Esophagus muscularis mucosa (tissue), 4 donors: Measurements from ENCODE around the gene RSBN1L. TPM values are rescaled to one million over a fixed set of nuclear protein-coding genes. Genes with fewer than 3 reads are reported as not detected.

ENCODE experiments used
- DNase-seq: peaks from one replicate; pipeline ENCODE4 v3.0.0-alpha.2; 2017; ENCODE audit errors: extremely low spot score
- H3K27ac ChIP-seq, 4 donors: fragments of 200-600 bp; sonication (generic); replicated peaks in 1 of 4; 1 replicate in 3 of 4; 2 replicates in 1 of 4; pipeline ENCODE4 v1.5.1; 2016 to 2019; ENCODE audit warnings: mild to moderate bottlenecking in 1 of 4
- H3K27me3 ChIP-seq, 4 donors: fragments of 200-600 bp; sonication (generic); one replicate each; pipeline versions ENCODE4 v1.5.1 to v1.6.0; 2016 to 2019
- H3K36me3 ChIP-seq, 4 donors: fragments of 200-600 bp; sonication (generic); one replicate each; pipeline ENCODE4 v1.5.1; 2016 to 2019
- H3K4me1 ChIP-seq, 4 donors: fragments of 200-600 bp; sonication (generic); one replicate each; pipeline ENCODE4 v1.5.1; 2016 to 2019
- H3K4me3 ChIP-seq, 4 donors: fragments of 200-600 bp; sonication (generic); 1 replicate in 2 of 4; 2 replicates in 2 of 4; pipeline ENCODE4 v1.5.1; 2016 to 2019; ENCODE audit warnings: mild to moderate bottlenecking in 4 of 4, moderate library complexity in 1 of 4
- H3K9me3 ChIP-seq, 4 donors: fragments of 200-600 bp; sonication (generic); 1 replicate in 3 of 4; 2 replicates in 1 of 4; pipeline ENCODE4 v1.5.1; 2016 to 2019
- CTCF ChIP-seq, 3 experiments: fragments of 200-600 bp in 2 of 3; fragments of 450-650 bp in 1 of 3; sonication (generic) in 2 of 3; IDR thresholded peaks; one replicate each; pipeline ENCODE4 v1.5.1; 2017 to 2019; ENCODE audit warnings: antibody characterized with exemption in 3 of 3, mild to moderate bottlenecking in 2 of 3, moderate library complexity in 1 of 3
- EP300 ChIP-seq: sonication (generic); formaldehyde crosslinking; IDR thresholded peaks from one replicate; pipeline ENCODE4 v1.6.1; 2017; ENCODE audit warnings: antibody characterized with exemption
- POLR2A ChIP-seq: fragments of 450-650 bp; IDR thresholded peaks from one replicate; pipeline ENCODE4 v1.6.1; 2017; ENCODE audit warnings: antibody characterized with exemption, moderate library complexity, mild to moderate bottlenecking, low read depth
- POLR2AphosphoS5 ChIP-seq, 2 donors: sonication (generic); formaldehyde crosslinking; IDR thresholded peaks; one replicate each; pipeline ENCODE4 v1.6.1; 2017; ENCODE audit warnings: antibody characterized with exemption in 2 of 2
- WGBS: methylation state at CpG from one replicate; pipeline ENCODE4 v1.1.5; 2018; 5-methylcytosine and 5-hydroxymethylcytosine counted together
- intact Hi-C: fragments of 100-400 bp; cut with DNase I; formaldehyde crosslinking; loops from one replicate; pipeline ENCODE4 v1.15.1; 2023
- total RNA-seq, 4 donors: library from RNA; depleted of rRNA; stranded (reverse); fragments of >200 nt; gene quantifications; one replicate each; pipeline versions ENCODE4 v1.1.0 to v1.2.1, GENCODE V29; 2016

The RSBN1L gene
- total RNA-seq, 4 donors from 2014 or later: 17.0 to 36.5 (median 25.9) TPM

- intact Hi-C loops: no loop called here
- no peaks in the 10 kb centered on the region for H3K27me3 ChIP-seq
- H3K9me3 ChIP-seq: peaks cover 0 to 41% (median 25%) of the 10 kb centered on the region in 4 donors
- no peak overlapping the region for H3K4me3 ChIP-seq
- no peaks in the 10 kb centered on the region for H3K4me1 ChIP-seq
- DNase-seq: no peak
- TF ChIP-seq POLR2AphosphoS5 (IDR thresholded peaks at IDR 0.05) (no peak), CTCF (IDR thresholded peaks at IDR 0.05) (no peak), POLR2A (no peak), EP300 (no peak)
- peaks cover 0 to 17% (median 3%) of the 10 kb centered on the region in 4 donors for H3K36me3 ChIP-seq
- H3K27ac ChIP-seq: no peak overlapping the region
Observed at GRCh38 chr7:77819021-77819420, 122.8 kb downstream of the RSBN1L start.

GRCh38 chr7:77820967-77821366 is 124.7 kb downstream of the RSBN1L start:
- DNase-seq: no peak
- no peaks in the 10 kb centered on the region for H3K27me3 ChIP-seq
- H3K4me3 ChIP-seq: no peak overlapping the region
- H3K4me1 ChIP-seq: no peaks in the 10 kb centered on the region
- no peak overlapping the region for H3K27ac ChIP-seq
- H3K9me3 ChIP-seq: peaks cover 0 to 41% (median 25%) of the 10 kb centered on the region in 4 donors
- H3K36me3 ChIP-seq: peaks cover 0 to 17% (median 3%) of the 10 kb centered on the region in 4 donors
- TF ChIP-seq EP300 (no peak), POLR2AphosphoS5 (IDR thresholded peaks at IDR 0.05) (no peak), CTCF (IDR thresholded peaks at IDR 0.05) (no peak), POLR2A (no peak)
- WGBS: 100% methylated on average over 2 of the region's 2 CpGs
- intact Hi-C loops: no loop called here

- H3K4me1 ChIP-seq: no peaks in the 10 kb centered on the region
- no peak overlapping the region for H3K27ac ChIP-seq
- no peak overlapping the region for H3K4me3 ChIP-seq
- DNase-seq: no peak
- no peaks in the 10 kb centered on the region for H3K27me3 ChIP-seq
- intact Hi-C loops: no loop called here
- 80% methylated on average over 1 of the region's 1 CpG for WGBS
- TF ChIP-seq CTCF (IDR thresholded peaks at IDR 0.05): no peak
- TF ChIP-seq POLR2A: no peak
- TF ChIP-seq POLR2AphosphoS5 (IDR thresholded peaks at IDR 0.05): no peak
- no peak for TF ChIP-seq EP300
- peaks cover 0 to 12% (median 0%) of the 10 kb centered on the region in 4 donors for H3K36me3 ChIP-seq
- H3K9me3 ChIP-seq: peaks cover 0 to 43% (median 29%) of the 10 kb centered on the region in 4 donors
Observed at GRCh38 chr7:77822269-77822668, 126.0 kb downstream of the RSBN1L start.

- Histone ChIP-seq H3K27ac (no peak overlapping the region), H3K4me3 (no peak overlapping the region), H3K36me3 (peaks cover 0 to 7% (median 0%) of the 10 kb centered on the region in 4 donors), H3K9me3 (peaks cover 0 to 40% (median 27%) of the 10 kb centered on the region in 4 donors), H3K4me1 (no peaks in the 10 kb centered on the region), H3K27me3 (no peaks in the 10 kb centered on the region)
- intact Hi-C loops: no loop called here
- DNase-seq: no peak
- TF ChIP-seq POLR2AphosphoS5 (IDR thresholded peaks at IDR 0.05) (no peak), CTCF (IDR thresholded peaks at IDR 0.05) (no peak), POLR2A (no peak), EP300 (no peak)
- WGBS: 88% methylated on average over 2 of the region's 2 CpGs
Observed at GRCh38 chr7:77823787-77824186, 127.5 kb downstream of the RSBN1L start.

GRCh38 chr7:77824636-77825035 is 128.4 kb downstream of the RSBN1L start:
- no peak overlapping the region for H3K27ac ChIP-seq
- H3K4me3 ChIP-seq: no peak overlapping the region
- peaks cover 0 to 7% (median 0%) of the 10 kb centered on the region in 4 donors for H3K36me3 ChIP-seq
- H3K9me3 ChIP-seq: peaks cover 0 to 33% (median 24%) of the 10 kb centered on the region in 4 donors
- no peak for TF ChIP-seq POLR2AphosphoS5 (IDR thresholded peaks at IDR 0.05)
- TF ChIP-seq EP300: no peak
- DNase-seq: no peak
- WGBS: over 99% methylated on average over 5 of the region's 5 CpGs
- no peaks in the 10 kb centered on the region for H3K27me3 ChIP-seq
- intact Hi-C loops: no loop called here
- no peaks in the 10 kb centered on the region for H3K4me1 ChIP-seq
